Memory B cell (primary cell): Measurements from ENCODE around the gene NLRC5.

Source experiments
- ATAC-seq: fragments of 150-1000 bp; cut with Tn5 transposase; 2 replicates; pipeline ENCODE4 v1.10.0; 2021; ENCODE audit warnings: low read depth, mild to moderate bottlenecking, moderate library complexity
- DNase-seq, 2 donors: peaks; one replicate each; pipeline ENCODE4 v3.0.0; 2022; ENCODE audit warnings: low spot score in 2 of 2
- H3K27ac Mint-ChIP-seq: one replicate; pipeline ENCODE4 v1.8.0; 2022; ENCODE audit warnings: mild to moderate bottlenecking, moderate library complexity, mixed read lengths
- H3K27me3 Mint-ChIP-seq: one replicate; pipeline ENCODE4 v1.8.0; 2022; ENCODE audit warnings: mixed read lengths
- H3K36me3 Mint-ChIP-seq: one replicate; pipeline ENCODE4 v1.8.0; 2022; ENCODE audit warnings: mild to moderate bottlenecking, mixed read lengths
- H3K4me1 Mint-ChIP-seq: one replicate; pipeline ENCODE4 v1.8.0; 2022; ENCODE audit warnings: mixed read lengths
- H3K4me3 Mint-ChIP-seq: one replicate; pipeline ENCODE4 v1.8.0; 2022; ENCODE audit warnings: mild to moderate bottlenecking, moderate library complexity, mixed read lengths
- H3K9me3 Mint-ChIP-seq: one replicate; pipeline ENCODE4 v1.8.0; 2022; ENCODE audit warnings: mixed read lengths

NLRC5 gene

GRCh38 chr16:57024894-57025680, 35.7 kb downstream of the NLRC5 start:
- Mint-ChIP-seq H3K4me3 (no peak overlapping the region), H3K36me3 (peaks cover 43% of the 10 kb centered on the region), H3K4me1 (peaks cover 35% of the 10 kb centered on the region), H3K9me3 (peaks cover under 1% of the 10 kb centered on the region), H3K27ac (peak overlapping the region; percentile 76), H3K27me3 (no peaks in the 10 kb centered on the region)
- no peak for DNase-seq
- no peak for ATAC-seq

GRCh38 chr16:57025941-57026777, 36.8 kb downstream of the NLRC5 start:
- Mint-ChIP-seq H3K4me3 (no peak overlapping the region), H3K36me3 (peaks cover 39% of the 10 kb centered on the region), H3K9me3 (peaks cover 4% of the 10 kb centered on the region), H3K27me3 (no peaks in the 10 kb centered on the region), H3K27ac (peak overlapping the region; percentile 67), H3K4me1 (peaks cover 38% of the 10 kb centered on the region)
- DNase-seq (no peak), ATAC-seq (no peak)

GRCh38 chr16:57026778-57027062, 37.4 kb downstream of the NLRC5 start:
- ATAC-seq: no peak
- H3K27ac Mint-ChIP-seq: peak overlapping the region; percentile 67
- no peak for DNase-seq
- H3K9me3 Mint-ChIP-seq: peaks cover 4% of the 10 kb centered on the region
- H3K4me1 Mint-ChIP-seq: peaks cover 38% of the 10 kb centered on the region
- H3K27me3 Mint-ChIP-seq: no peaks in the 10 kb centered on the region
- H3K4me3 Mint-ChIP-seq: no peak overlapping the region
- H3K36me3 Mint-ChIP-seq: peaks cover 39% of the 10 kb centered on the region

- no peak for ATAC-seq
- DNase-seq: no peak
- Mint-ChIP-seq H3K9me3 (peaks cover 4% of the 10 kb centered on the region), H3K27ac (peak overlapping the region; percentile 67), H3K4me1 (peaks cover 38% of the 10 kb centered on the region), H3K36me3 (peaks cover 42% of the 10 kb centered on the region), H3K4me3 (no peak overlapping the region), H3K27me3 (no peaks in the 10 kb centered on the region)
Observed at GRCh38 chr16:57027067-57027466, 37.7 kb downstream of the NLRC5 start.

GRCh38 chr16:57028086-57028485, 38.7 kb downstream of the NLRC5 start:
- Mint-ChIP-seq H3K36me3 (peaks cover 40% of the 10 kb centered on the region), H3K27me3 (no peaks in the 10 kb centered on the region), H3K4me3 (no peak overlapping the region), H3K9me3 (peaks cover 4% of the 10 kb centered on the region), H3K27ac (peak overlapping the region; percentile 67), H3K4me1 (peaks cover 34% of the 10 kb centered on the region)
- DNase-seq (no peak), ATAC-seq (no peak)

GRCh38 chr16:57029161-57030160, 40.1 kb downstream of the NLRC5 start:
- Mint-ChIP-seq H3K4me3 (no peak overlapping the region), H3K4me1 (peaks cover 33% of the 10 kb centered on the region), H3K27ac (no peak overlapping the region), H3K27me3 (no peaks in the 10 kb centered on the region), H3K9me3 (peaks cover 4% of the 10 kb centered on the region), H3K36me3 (peaks cover 42% of the 10 kb centered on the region)
- DNase-seq: no peak
- no peak for ATAC-seq

GRCh38 chr16:57030346-57030902, 41.1 kb downstream of the NLRC5 start:
- ATAC-seq: no peak
- H3K4me1 Mint-ChIP-seq: peaks cover 37% of the 10 kb centered on the region
- no peak overlapping the region for H3K4me3 Mint-ChIP-seq

GRCh38 chr16:57031156-57031555, 41.8 kb downstream of the NLRC5 start:
- DNase-seq (no peak), ATAC-seq (no peak)
- peaks cover 4% of the 10 kb centered on the region for H3K9me3 Mint-ChIP-seq
- no peak overlapping the region for H3K27ac Mint-ChIP-seq
- peaks cover 37% of the 10 kb centered on the region for H3K4me1 Mint-ChIP-seq
- no peaks in the 10 kb centered on the region for H3K27me3 Mint-ChIP-seq
- no peak overlapping the region for H3K4me3 Mint-ChIP-seq
- peaks cover 51% of the 10 kb centered on the region for H3K36me3 Mint-ChIP-seq

More at GRCh38 chr16:57030346-57030902, 41.1 kb downstream of the NLRC5 start:
- H3K27ac Mint-ChIP-seq: no peak overlapping the region
- H3K36me3 Mint-ChIP-seq: peaks cover 48% of the 10 kb centered on the region
- no peaks in the 10 kb centered on the region for H3K27me3 Mint-ChIP-seq
- DNase-seq: no peak
- H3K9me3 Mint-ChIP-seq: peaks cover 4% of the 10 kb centered on the region

- DNase-seq: no peak
- Mint-ChIP-seq H3K4me3 (no peak overlapping the region), H3K4me1 (peaks cover 34% of the 10 kb centered on the region), H3K9me3 (peaks cover 4% of the 10 kb centered on the region), H3K27ac (no peak overlapping the region), H3K27me3 (no peaks in the 10 kb centered on the region), H3K36me3 (peaks cover 46% of the 10 kb centered on the region)
- ATAC-seq: no peak
Observed at GRCh38 chr16:57032346-57032745, 43.0 kb downstream of the NLRC5 start.

- ATAC-seq (no peak), DNase-seq (no peak)
- Mint-ChIP-seq H3K9me3 (peaks cover 4% of the 10 kb centered on the region), H3K36me3 (peaks cover 46% of the 10 kb centered on the region), H3K27ac (peak overlapping the region; percentile 74), H3K4me3 (no peak overlapping the region), H3K4me1 (peaks cover 33% of the 10 kb centered on the region), H3K27me3 (no peaks in the 10 kb centered on the region)
Observed at GRCh38 chr16:57032931-57033330, 43.6 kb downstream of the NLRC5 start.

GRCh38 chr16:57036315-57036714, 47.0 kb downstream of the NLRC5 start:
- Mint-ChIP-seq H3K27ac (peak overlapping the region; percentile 61), H3K36me3 (peaks cover 50% of the 10 kb centered on the region), H3K27me3 (no peaks in the 10 kb centered on the region), H3K9me3 (peaks cover 4% of the 10 kb centered on the region), H3K4me1 (peaks cover 47% of the 10 kb centered on the region), H3K4me3 (no peak overlapping the region)
- ATAC-seq (no peak), DNase-seq (no peak)

GRCh38 chr16:57036945-57037344, 47.6 kb downstream of the NLRC5 start:
- peaks cover 45% of the 10 kb centered on the region for H3K36me3 Mint-ChIP-seq

GRCh38 chr16:57038166-57038565, 48.8 kb downstream of the NLRC5 start:
- Mint-ChIP-seq H3K4me1 (peaks cover 60% of the 10 kb centered on the region), H3K4me3 (no peak overlapping the region), H3K27ac (peak overlapping the region; percentile 96), H3K9me3 (peaks cover 4% of the 10 kb centered on the region), H3K27me3 (no peaks in the 10 kb centered on the region), H3K36me3 (peaks cover 41% of the 10 kb centered on the region)
- ATAC-seq (no peak), DNase-seq (no peak)

More at GRCh38 chr16:57036945-57037344, 47.6 kb downstream of the NLRC5 start:
- H3K4me1 Mint-ChIP-seq: peaks cover 51% of the 10 kb centered on the region
- DNase-seq: no peak
- H3K27me3 Mint-ChIP-seq: no peaks in the 10 kb centered on the region
- ATAC-seq: no peak
- H3K4me3 Mint-ChIP-seq: no peak overlapping the region
- peaks cover 4% of the 10 kb centered on the region for H3K9me3 Mint-ChIP-seq
- peak overlapping the region; percentile 96 for H3K27ac Mint-ChIP-seq
